CD1c-positive myeloid dendritic cell (primary cell): ENCODE measurements around the gene CLTB.

Experiments
- DNase-seq: peaks from one replicate; pipeline ENCODE4 v3.0.0-alpha.2; 2016; ENCODE audit errors: extremely low spot score

CLTB gene

GRCh38 chr5:176352116-176352878, 64.0 kb downstream of the CLTB start:
- no peak for DNase-seq

DNA sequence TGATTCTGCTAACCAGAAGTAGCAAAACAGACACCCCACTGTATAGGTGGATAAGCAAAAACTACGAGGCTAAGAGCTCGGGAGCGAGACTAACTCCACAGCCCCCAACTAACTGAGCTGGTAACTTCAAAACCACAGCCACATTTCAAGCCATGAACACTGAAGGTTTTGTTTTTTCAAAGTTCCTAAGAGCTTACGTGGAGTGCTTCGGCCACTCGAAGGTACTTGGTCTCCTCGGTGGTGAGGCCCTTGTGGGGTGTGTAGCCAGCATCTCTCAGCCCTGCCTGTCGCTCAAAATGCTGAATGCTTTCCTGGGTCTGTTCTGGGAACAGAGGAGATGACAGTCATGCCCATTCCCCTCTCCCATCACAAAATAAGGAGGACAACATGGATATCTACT, 65.9 kb downstream of the CLTB start:
- no peak for DNase-seq

GRCh38 chr5:176342766-176343458, 73.4 kb downstream of the CLTB start:
- no peak for DNase-seq
